Stimulated activated CD4-positive, alpha-beta T cell treated with anti-CD3 and anti-CD28 coated beads, Interleukin-1b, Interleukin-23, amount 100 ng/mL, for 24 hours (primary cell): ENCODE data around the gene HHIPL1.

Experiments
- DNase-seq, 4 experiments: peaks; one replicate each; pipeline ENCODE4 v3.0.0-alpha.2; 2020; ENCODE audit warnings: low read depth in 4 of 4, low spot score in 1 of 4

HHIPL1 gene

DNA sequence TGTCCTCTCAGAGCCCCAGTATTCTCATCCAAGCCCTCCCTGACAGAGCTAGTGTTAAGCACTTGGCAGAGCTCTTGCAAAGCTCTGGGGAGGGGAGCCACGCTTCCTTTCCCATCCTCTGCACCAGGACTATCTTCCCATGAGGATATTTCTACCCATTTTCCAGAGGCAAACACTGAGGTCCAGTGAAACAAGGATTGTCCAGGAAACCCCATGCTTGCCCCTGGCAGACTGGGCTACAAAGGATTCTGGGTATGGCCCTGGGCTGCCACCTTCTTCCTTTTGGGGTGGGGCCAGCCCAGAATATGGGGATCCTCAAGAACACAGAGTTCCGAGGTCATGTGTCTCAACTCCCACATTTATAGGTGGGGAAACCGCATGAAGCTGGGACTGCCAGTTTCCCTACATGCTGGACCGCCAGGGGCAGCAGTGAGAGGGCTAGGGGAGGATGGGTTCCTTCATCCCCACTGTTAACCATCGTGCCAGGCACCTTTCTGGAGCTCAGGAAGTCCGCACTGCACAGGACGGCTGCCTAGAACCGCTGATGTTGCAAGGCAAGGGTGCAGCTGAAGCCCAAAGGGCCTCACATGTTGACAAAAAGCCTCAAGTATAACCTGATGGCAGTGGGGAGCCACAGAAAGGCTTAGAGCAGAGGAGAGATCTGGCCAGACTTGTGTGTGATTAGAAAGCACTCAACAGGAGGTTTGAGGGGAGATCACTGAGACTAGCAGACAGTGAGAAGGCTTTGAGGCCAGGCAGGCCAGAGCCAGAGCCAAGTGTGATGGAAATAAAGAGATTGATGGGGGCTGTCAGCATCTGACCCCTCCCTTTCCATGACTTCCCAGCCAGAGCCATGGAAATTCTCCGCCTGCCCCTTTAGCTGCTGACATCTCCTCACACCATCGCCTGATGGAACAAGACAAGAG lies 35.4 kb upstream of the HHIPL1 start:
- DNase-seq, result no peak

DNA sequence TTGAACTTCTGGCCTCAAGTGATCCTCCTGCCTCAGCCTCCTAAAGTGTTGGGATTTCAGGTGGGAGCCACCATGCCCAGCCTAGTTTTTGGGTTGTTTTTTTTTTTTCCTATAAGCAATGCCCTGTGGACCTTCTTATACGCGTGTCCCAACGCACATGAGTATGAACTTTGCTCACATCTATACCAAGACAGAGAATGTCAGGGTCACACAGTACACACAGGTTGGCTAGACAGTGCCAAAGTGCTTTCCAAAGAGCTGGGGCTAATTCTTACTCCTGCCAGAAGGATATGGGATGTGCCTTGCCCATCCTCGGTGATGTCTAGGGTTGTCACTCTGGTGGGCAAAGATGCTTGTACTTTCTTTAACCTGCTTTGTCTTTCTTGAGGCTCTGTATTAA lies 33.3 kb upstream of the HHIPL1 start:
- no peak for DNase-seq

DNA sequence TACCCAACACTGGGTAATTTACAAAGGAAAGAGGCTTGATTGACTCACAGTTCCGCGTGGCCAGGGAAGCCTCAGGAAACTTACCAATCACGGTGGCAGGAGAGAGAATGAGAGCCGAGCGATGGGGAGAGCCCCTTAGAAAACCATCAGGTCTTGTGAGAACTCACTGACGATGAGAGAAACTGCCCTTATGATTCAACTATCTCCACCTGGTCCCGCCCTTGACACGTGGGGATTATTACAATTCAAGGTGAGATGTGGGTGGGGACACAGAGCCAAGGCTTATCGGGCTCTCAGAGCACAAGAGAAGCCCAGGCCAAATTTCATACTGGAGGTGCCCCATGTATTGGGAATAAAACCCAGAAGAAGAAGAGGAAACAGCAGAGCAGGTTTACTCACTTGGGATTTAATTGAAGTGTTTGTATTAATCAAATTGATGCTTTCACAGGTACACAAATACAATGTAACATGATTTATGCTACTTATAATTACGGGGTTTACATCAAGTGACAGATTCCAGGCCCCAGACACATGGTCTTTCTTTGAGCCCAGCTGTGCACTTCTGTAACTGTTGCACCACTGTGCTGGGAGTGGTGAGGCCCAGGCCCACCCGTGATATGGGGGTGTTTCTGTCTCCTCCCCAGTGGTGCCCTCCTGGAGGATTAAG lies 32.7 kb upstream of the HHIPL1 start:
- DNase-seq, result no peak

DNA sequence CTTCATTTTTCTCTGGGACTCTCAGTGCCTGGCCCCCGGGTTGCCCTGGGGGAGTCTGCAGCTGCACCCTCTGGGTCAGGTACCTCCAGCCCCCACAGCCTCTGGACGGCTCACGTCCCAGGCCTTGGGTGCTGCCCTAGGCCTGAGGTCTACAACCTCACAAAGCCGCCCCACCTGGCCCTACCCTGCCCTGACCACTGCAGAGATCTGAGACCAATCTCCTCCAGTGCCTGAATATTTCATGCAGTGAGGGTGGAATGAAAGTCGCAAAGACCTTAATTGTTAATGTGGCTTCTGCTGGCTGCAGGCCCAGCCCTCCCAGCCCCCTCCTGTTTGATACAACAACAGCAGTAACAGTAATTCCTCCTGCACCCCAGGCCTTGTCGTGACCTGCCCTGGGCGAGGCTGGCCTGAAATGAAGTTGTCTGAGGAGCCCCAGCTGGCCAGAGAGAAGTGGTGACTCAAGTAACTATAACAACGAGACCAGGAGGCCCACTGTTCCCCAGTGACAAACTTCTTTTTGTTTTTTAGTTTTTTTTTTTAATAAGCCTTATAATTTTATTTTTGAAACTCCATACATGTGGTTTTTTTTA lies 32.1 kb upstream of the HHIPL1 start:
- no peak for DNase-seq

DNA sequence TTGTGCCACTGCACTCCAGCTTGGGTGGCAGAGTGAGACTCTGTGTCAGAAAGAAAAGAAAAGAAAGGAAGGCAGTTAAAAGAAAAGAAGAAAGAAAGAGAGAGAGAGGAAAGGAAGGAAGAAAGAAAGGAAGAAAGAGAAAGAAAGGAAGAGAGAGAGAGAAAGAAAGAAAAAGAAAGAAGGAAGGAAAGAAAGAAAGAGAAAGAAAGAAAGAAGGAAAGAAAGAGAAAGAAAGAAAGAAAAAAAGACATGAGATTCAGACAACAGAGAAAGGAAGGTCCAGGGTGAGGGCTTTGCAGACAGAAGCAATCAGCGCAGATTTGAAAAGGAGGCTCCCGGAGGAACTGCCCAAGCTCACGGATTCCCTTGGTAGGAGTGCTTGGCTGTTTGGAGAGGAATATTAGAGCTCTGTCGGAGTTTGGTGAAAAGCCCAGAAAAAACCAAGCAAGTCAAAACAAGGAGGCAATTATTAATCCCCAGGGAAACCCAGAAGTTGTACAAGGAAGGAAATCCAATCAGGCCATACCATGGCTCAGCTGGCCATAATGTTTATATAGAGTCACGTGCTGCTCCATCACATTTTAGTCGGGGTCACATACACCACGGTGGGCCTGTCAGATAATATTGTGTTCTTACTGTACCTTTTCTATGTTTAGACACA lies 29.3 kb upstream of the HHIPL1 start:
- no peak for DNase-seq

DNA sequence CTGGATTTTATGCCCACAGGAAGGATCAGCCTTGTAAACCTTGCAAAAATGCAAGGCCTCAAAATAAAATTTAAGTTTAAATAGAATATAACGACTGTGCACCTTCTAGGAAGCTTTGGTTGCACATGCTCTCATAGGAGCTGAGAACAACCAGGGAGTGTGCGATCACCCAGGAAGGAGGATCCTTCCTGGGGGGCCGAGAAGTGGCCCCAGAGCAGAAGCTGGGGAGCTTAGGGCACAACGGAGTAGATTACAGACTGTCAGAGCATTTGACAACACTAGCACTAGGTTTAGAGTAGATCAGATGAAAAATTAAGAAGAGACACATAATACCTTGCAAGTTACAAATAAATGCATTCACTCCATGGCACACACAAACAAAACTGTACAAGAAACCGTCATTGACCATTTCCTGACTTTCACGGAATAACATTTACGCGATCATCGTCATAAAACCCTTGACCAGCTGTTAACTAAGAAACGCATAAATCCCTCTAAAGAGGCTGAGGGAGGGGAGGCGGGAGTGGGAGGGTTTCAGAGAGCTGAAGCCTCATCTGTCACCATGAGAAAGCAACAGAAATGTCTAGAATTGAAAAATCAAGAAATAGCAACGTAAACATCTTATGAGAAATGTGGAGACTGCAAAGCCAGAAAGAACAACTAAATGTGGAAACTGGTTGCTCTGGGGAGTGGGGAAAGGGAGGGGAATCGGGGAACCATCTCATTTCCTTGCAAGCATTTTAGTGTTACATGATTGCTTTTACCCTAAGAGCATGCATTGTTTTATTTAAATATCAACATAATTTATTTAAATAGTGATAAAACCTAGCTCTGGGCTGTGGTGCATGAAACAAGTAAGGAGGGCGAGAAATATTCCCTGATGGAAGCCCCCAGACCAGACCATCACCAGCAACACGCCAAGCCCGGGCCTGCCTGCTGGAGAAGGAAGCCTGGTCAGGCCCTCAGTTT lies 27.8 kb upstream of the HHIPL1 start:
- no peak for DNase-seq

DNA sequence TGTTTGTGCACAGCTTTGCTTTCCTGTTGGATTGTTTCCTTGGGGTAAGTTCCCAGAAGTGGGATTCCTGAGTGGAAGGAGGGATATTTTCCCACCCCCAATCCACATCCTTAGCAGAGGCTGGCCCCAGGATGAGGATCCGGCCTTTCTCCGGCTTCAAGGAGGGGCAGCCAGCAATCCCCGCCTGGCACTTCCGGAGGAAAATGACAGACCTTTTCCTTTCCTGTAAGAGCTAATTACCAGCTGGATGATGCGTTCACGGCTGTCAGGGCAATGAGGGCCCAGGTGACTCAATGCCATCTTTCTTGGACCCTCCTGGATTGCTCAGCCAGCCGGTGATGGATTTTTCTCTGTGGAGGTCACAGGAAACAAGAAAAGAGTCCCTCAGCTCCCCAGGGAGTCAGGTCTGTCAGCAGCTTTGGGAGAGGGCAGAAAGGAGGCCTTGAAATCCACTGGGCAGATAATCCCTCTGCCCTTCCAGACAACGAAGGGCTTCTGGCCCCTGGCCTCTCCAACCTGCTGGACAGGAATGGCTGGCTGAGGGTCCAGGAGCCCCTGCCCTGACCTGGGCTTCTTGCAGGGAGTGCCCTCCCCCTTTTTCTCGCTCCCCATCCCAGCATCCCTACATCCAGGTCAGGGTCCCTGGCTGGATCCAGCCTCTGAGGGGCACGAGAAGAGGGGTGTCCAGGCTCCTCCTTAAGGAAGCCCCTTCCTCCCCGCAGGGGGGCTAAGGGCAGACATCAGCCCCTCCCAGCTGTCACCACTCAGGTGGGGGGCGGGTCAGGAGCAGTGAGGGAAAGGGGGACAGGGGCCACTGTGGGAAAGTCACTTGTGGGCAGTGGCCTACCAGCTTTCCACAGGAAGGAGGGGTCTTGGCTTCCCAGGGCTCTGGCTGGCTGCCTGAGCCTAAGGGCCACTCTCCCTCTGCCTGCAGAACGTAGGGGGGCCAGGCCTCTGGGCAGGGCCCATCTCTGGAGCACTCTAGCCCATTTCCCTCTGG lies 24.8 kb upstream of the HHIPL1 start:
- no peak for DNase-seq

DNA sequence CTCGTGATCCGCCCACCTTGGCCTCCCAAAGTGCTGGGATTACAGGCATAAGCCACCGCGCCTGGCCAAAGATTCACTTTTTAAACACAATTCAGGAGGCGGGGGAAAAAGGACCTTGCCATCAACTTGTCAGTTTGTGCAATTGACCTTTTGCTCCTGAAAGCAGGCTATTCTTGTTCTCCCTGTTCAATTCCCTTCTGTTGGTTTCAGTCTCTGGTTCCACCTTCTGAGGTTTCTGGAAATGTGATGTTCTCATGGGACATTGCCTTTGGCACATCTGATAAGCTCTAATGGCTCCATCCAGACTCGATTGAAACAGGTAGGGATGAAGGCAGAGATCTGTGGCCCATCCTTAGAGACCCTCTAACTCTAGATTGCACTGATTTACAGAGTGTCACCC lies 23.0 kb upstream of the HHIPL1 start:
- no peak for DNase-seq

DNA sequence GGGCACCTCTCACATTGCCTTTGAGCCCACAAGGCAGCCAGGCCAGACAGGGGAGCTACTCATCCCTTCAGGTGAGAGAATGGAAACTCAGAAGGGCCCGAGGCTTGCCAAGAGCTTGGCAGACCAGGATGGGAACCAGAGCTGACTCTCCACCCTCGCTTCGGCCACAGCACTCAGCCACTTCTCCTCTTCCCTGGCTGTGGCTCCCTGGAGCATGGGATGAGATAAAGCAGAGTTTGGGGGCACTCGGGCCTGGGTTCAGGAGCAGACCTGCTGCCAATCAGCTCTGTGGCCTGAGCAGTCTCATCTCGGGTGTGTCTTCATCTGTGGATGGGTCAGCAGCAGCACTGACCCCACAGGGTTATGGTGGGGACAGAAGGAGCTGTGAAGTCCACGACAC lies 20.9 kb upstream of the HHIPL1 start:
- no peak for DNase-seq

DNA sequence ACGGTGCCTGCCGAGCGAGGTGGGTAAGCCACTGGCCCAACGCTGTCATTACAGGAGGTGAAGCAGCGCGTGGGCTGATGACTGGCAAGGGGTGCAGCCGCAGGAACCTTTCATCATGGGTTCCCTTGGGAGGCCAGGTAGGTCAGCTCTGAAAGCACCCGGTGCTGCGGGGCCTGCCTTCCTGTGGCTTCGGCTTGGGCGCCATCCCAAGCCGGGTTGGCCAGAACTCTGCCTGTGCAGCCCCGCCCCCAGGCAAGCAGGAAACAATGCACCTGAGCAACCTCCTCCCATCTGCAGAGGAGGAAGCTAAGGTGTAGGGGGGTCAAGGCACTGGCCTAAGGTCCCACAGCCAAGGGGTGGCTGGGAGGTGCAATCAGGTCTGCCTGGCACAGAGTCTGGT lies 20.0 kb upstream of the HHIPL1 start:
- DNase-seq, result no peak

DNA sequence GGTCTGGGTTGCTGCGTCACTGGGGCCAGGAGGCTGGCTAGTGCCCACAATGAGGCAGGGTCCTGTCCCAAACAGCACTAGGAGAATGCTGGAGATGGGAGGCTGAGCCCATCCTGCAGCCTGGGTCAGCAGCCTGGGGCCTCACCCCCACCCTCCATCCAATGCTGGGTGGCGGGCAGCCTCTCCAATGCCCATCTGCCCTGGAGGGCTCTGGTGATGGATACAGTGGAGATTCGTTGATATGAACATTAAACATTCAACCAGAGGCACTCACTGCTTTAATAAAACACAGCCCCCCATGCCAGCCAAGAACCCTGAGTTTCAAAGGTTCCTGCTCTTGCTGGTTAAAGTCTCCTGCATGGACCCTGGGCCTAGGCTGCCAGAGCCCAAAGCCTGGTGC lies 19.5 kb upstream of the HHIPL1 start:
- no peak for DNase-seq

DNA sequence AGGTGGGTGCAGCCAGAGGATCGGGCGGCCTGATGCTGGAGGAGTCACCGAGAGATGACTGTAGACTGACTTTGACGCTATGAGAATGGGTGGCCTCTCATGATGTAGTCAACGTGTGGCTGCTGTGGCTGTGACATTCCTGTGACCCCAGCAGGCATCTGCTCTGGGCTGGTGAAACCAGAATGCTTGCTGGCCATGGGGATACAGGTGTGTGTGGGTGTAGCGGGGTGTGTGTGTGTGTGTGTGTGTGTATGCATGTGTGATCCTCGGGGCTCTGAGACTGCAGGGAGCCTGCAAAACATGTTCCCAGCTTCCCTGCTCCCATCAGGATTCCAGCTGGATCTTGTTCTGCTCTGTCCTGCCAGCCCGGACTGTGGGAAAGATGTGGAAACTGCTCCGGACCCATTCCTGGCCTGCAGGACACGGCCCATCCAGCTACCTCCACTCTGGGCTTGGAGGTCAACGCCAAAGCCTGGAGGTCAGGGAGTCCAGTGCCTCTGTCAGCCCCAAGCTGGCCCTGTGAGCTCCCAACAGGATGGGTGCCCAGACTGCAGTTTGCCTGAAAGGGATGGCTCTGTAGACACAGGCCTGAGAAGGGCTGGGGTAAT lies 18.8 kb upstream of the HHIPL1 start:
- DNase-seq, result no peak

DNA sequence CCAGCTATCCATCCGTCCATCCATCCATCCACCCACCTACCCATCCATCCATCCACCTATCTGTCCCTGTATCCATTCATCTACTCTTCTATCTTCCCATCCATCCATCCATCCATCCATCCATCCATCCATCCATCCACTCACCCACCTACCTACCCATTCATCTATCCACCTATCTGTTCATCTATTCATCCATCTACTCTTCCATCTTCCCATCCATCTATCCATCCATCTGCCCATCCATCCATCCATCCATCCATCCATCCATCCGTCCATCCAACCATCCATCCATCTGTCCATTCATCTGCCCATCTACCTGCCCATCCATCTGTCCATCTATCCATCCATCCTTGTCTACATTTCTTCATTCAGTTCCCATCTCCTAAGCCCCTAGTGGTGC lies 17.8 kb upstream of the HHIPL1 start:
- no peak for DNase-seq

DNA sequence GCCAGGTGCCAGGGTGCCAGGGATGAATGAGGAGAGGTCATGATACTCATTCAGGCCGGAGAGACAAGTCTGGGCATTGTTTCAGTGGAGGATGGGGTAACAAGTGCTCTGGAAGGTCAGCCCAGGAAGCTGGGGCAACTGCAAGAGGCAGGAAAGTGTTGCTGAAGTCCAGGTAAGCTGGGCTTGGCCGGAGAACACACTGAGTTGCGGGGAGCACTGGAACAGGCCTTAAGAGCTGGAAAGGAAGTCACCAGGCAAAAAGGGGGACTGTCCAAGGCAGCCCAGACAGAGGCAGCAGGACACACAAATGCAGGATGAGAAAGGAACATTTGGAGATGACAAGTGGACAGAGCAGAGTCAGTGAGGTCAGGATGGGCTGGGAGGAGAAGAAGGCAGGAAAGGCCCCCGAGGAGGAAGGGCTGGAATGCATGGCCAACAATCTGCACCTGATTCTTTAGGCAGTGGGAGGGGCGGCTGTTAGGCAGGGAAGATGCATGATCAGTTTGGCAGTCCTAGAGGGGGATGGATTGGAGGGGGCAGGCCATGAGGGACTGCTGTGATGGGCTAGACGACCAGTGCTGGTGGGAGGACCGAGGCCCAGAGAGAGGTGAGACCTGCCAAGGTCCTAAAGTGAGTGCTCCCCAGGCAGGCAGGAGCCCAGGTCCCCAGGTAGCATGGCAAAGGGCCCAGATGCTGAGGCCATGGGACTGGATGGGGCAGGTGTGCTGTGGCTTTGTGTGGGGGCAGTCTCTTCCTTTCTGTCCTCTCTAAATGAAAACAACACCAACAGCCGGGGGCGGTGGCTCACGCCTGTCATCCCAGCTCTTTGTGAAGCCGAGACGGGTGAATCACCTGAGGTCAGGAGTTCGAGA lies 17.2 kb upstream of the HHIPL1 start:
- no peak for DNase-seq

DNA sequence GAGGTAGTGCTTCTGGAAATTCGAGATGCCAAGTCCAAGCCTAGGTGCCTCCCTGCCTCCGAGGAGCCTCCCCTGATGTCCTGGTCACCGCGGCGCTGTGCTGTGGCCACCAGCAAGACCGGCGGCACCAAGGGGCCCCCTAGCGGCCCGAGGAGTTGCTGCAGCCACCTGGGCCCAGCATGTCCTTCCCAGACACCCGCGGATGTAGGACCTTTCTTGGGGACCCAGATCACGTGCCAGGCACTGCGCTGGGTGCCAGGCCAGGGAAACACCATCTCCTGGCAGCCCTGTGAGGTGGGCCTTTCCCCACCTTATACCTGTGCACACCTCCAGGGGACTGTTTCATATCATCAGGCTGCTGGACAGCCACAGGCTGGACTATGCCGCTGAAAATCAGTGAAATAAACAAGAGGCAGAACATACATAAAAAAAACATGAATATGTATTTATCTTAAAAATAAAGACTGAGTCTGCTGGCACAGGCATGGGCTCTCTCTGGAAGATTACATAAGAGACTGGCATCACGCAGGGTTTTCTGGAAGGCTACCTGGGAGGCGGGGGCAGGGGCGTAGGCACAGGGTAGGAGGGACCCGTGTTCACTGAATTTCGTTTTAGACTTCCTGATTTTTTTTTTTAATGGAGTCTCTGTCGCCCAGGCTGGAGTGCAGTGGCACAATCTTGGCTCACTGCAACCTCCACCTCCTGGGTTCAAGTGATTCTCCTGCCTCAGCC lies 15.9 kb upstream of the HHIPL1 start:
- DNase-seq, result peak in 3 of 4 experiments; percentile 32 to 54 (median 40)

DNA sequence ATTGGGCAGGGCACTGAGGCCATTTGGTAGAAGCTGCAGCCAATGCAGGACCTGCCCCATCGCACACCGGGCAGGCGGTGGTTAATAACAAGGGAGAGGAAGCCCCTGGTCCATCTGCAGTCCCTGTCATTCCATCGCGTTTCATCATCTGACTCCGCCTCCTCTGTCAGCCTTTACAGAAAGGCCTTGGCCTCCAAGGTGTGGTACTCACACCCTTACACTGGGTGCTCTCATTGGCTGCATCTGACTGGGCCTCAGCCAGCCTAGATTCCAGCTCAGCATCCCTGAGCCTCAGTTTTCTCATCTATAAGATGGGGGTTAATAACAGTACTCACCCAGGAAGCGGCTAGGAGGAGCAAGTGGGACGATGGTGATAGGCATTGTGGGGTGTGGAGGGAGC lies 14.7 kb upstream of the HHIPL1 start:
- no peak for DNase-seq

DNA sequence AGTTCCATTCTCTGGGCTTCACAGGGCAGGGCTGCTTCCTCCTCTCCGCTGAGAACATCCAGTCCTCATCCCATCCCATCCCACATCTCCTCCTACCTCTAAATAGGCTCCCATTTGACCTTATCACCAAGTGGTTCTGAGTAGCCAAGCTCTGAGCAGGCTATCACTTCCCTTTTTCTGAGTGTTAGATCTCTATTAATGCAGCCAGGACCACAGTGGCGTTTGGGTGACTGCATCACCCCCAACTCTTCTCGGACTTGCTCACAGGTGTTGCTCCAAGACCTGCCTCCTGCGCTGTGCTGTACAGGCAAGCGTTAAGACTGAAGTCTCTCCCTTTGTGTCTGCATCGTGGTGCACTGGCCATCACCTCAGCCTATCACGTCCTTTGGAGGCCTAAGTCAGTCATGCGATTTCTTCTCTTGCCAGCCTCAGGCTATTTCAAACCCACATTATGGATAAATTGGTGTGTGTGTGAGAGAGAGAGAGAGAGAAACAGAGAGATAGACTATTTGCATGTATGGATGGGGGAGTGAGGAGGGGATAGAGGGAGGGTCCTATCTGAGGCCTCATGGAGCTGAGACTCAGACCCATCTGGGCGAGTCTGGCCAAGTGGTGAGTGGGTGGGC lies 12.4 kb upstream of the HHIPL1 start:
- no peak for DNase-seq
